ENCODE measurements around the gene HOMER1. TPM values are rescaled to one million over a fixed set of nuclear protein-coding genes. Genes with fewer than 3 reads are reported as not detected.

Gene HOMER1
- total and polyA plus RNA-seq, 2 of the 4 experiments (the other 2 are of a cell fraction): 1.9 to 6.8 TPM

- Histone ChIP-seq H3K27me3 (ENCODE audit: control insufficient read depth, insufficient read depth, low read length) (peaks cover 3% of the 10 kb centered on the region; the same call in 1 of the 2 replicates), H3K9me1 (ENCODE audit: insufficient read depth, low read length) (peaks cover 7% of the 10 kb centered on the region; the same call in 1 of the 2 replicates), H3K36me3 (ENCODE audit: control insufficient read depth, insufficient read depth, low read length) (no peaks in the 10 kb centered on the region), H3K9ac (ENCODE audit: low read depth, low read length) (no peak overlapping the region), H3K56ac (ENCODE audit: extremely low read depth, insufficient read depth, low read length) (no peak overlapping the region), H3K4me2 (ENCODE audit: low read depth, low read length) (no peak overlapping the region), H2BK5ac (ENCODE audit: low read depth, low read length, poor library complexity, severe bottlenecking) (no peak overlapping the region), H2BK120ac (ENCODE audit: low read depth, low read length) (no peak overlapping the region), H2AK9ac (replicated peaks; ENCODE audit: low read depth, low read length, poor library complexity) (no peak overlapping the region), H3K4me3 (ENCODE audit: insufficient read depth, low read depth, low read length) (no peak overlapping the region), H3K14ac (replicated peaks; ENCODE audit: low read depth, low read length) (no peak overlapping the region), H4K91ac (ENCODE audit: insufficient read depth, low read depth, low read length) (no peak overlapping the region), H2AFZ (replicated peaks; ENCODE audit: low read length, poor library complexity) (no peak overlapping the region), H3K23ac (ENCODE audit: low read depth, low read length) (no peak overlapping the region), H3K4me1 (ENCODE audit: control insufficient read depth, insufficient read depth, low read length) (peaks cover 1% of the 10 kb centered on the region), H3K27ac (ENCODE audit: insufficient read depth, low read length) (no peak overlapping the region), H3K9me3 (ENCODE audit: control insufficient read depth, insufficient read depth, low read length) (no peaks in the 10 kb centered on the region), H4K5ac (ENCODE audit: low read depth, low read length) (no peak overlapping the region), H2BK20ac (ENCODE audit: low read depth, low read length) (no peak overlapping the region), H2BK15ac (ENCODE audit: low read depth, low read length) (no peak overlapping the region), H3K4ac (ENCODE audit: low read depth, low read length) (no peak overlapping the region), H2AK5ac (ENCODE audit: low read depth, low read length) (no peak overlapping the region), H3K18ac (ENCODE audit: low read depth, low read length) (no peak overlapping the region), H4K8ac (ENCODE audit: low read depth in 2 of 2, low read length in 2 of 2) (no peak overlapping the region), H3K79me1 (ENCODE audit: low read depth in 1 of 2, low read length in 2 of 2) (no peaks in the 10 kb centered on the region), H4K20me1 (ENCODE audit: insufficient read depth, low read length) (no peaks in the 10 kb centered on the region)
- dilution Hi-C loops (cut with HindIII; ENCODE audit: low sequenced_read_pairs, unreplicated experiment): no loop called here
- ATAC-seq (ENCODE audit: low read depth) (no peak), DNase-seq (no peak)
- no CpG with 5 or more reads among the region's 5 CpGs for WGBS, 2 experiments (ENCODE audit: extremely low coverage in 2 of 2, insufficient read length in 1 of 2)
- no TSS peak for BruUV-seq (replicated peaks)
- intact Hi-C loops (cut with micrococcal nuclease): no loop called here
- CTCF ChIA-PET: interaction anchor here (0.5 kb wide), 1 partner anchor 633 kb away, joined by 3 read pairs; no protein-coding TSS in a partner anchor
- in situ Hi-C loops (cut with MboI; ENCODE audit: low sequenced_read_pairs): no loop called here
- POLR2A ChIA-PET (ENCODE audit: unreplicated experiment): no interaction called here
- TF ChIP-seq RAD21 (IDR thresholded peaks at IDR 0.05; ENCODE audit: low read length) (no peak), SMC3 (IDR thresholded peaks at IDR 0.05; ENCODE audit: low read depth, low read length) (no peak), CEBPB (IDR thresholded peaks at IDR 0.05; ENCODE audit: low read depth, low read length) (no peak), RCOR1 (IDR thresholded peaks at IDR 0.05; ENCODE audit: insufficient replicate concordance, low read length) (no peak), ELK1 (IDR thresholded peaks at IDR 0.05; ENCODE audit: borderline replicate concordance, low read depth, low read length) (no peak), MAFK (IDR thresholded peaks at IDR 0.05; ENCODE audit: low read depth, low read length) (no peak), POLR2A (IDR thresholded peaks at IDR 0.05; ENCODE audit: low read depth, low read length) (no peak), MAZ (IDR thresholded peaks at IDR 0.05; ENCODE audit: borderline replicate concordance, low read depth, low read length) (no peak), RFX5 (IDR thresholded peaks at IDR 0.05; ENCODE audit: low read depth, low read length) (no peak), USF2 (IDR thresholded peaks at IDR 0.05; ENCODE audit: low read depth, low read length) (no peak), MXI1 (IDR thresholded peaks at IDR 0.05; ENCODE audit: borderline replicate concordance, low read depth, low read length) (no peak)
These were observed 30.2 kb upstream of the HOMER1 start for GRCh38 chr5:79544131-79544530.
